A673 (cell line): ENCODE results near the gene CCDC120.

ENCODE experiments used
- CTCF ChIP-seq: fragments of 300-800, 200-600 bp; sonication (generic); conservative IDR thresholded peaks from 2 replicates; pipeline ENCODE4 v1.5.1; 2017; ENCODE audit warnings: low read depth, mild to moderate bottlenecking, antibody characterized with exemption, low read length, moderate library complexity, mixed read lengths
- EZH2 ChIP-seq: fragments of 200-600 bp; sonication (generic); IDR thresholded peaks from 2 replicates; pipeline ENCODE4 v1.6.1; 2017; ENCODE audit warnings: borderline replicate concordance, low read depth, mild to moderate bottlenecking, mixed read lengths, antibody characterized with exemption, low read length; ENCODE audit not compliant: poor library complexity, severe bottlenecking

GRCh38 chrX:49059681-49060085, 884 bp downstream of the CCDC120 start:
- TF ChIP-seq CTCF: no peak
- TF ChIP-seq EZH2: no peak
